ENCODE data around the gene FEM1A.
A peak's percentile ranks its signal among the peaks of the same experiment; 100 is the strongest.
"Not testable (repeated sequence)": the region's sequence is repeated elsewhere in the genome, so short reads cannot be mapped to it uniquely, and the experiment has no call there.

FEM1A gene

DNA sequence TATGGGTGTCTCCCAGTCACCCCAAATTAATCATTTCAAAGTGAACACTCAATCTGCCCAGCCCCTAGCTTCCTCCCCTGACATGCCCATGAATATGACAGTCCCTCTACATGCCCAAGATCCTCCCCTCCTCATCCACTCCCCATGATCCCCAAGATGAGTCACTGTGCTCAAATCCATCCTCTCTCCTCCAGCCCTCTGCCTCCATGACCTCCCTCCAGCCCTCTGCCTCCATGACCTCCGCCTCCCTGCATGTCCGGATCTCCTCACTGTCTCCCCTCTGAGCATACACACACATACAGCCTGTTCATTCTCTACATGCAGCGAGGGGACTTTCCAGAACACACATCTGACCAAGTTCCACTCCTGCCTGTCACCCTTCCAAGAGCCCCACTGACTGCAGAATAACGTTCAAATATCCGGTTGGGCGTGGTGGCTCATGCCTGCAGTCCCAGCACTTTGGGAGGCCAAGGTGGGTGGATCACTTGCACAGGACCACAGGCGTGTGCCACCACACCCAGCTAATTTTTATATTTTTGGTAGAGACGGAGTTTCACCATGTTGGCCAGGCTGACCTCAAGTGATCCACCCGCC lies 18.4 kb upstream of the FEM1A start:
- DNase-seq (ENCODE audit: low spot score): no peak

- no peak for DNase-seq (ENCODE audit: low spot score)
Measured at GRCh38 chr19:4774136-4774535, 17.4 kb upstream of the FEM1A start.

- DNase-seq (ENCODE audit: low spot score): no peak
Measured at GRCh38 chr19:4775627-4776152, 15.8 kb upstream of the FEM1A start.

DNA sequence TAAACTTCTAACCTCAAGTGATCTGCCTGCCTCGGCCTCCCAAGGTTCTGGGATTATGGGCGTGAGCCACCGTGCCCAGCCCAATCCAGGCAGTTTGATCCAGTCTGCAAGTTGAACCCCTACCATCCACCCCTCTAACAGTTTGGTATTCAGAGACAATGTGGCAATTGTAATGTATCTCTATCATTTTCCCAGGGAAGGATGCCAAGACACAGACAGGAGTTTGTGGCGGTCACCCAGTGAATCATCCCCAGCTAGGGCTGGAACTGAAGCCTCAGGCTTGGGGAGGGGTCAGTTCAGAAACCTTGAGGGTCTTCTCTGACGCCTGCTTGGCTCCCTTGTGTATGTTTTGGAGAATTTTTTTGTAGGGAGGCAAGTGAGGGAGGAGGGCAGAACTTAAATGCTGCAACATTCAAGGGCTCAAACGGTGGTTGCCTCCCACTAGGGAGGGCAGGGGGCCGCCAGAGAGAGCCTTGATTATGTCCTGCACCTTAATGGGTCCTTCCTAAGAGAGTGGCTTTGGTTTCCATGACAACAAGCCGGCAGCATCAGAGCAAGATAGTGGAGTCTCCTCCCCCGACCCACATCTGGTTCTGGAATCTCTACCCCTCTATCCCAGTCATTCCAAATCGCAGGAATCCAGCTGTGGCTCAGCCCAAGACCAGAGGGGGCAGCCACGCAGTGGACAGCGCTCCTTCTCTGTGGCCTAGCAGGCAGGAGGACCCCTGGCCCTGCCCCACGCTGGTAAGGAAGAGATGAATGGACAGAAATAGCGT lies 14.9 kb upstream of the FEM1A start:
- DNase-seq (ENCODE audit: low spot score): no peak

DNA sequence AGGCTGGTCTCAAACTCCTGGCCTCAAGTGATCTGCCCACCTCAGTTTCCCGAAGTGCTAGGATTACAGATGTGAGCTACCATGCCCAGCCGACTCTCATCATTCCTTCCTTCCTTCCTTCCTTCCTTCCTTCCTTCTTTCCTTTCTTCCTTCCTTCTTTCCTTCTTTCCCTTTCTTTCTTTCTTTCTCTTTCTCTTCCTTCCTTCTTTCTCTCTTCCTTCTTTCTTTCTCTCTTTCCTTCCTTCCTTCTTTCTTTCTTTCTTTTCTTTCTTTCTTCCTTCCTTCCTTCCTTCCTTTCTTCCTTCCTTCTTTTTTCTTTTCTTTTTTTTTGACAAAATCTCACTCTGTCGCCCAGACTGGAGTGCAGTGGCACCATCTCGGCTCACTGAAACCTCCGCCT lies 13.4 kb upstream of the FEM1A start:
- DNase-seq (ENCODE audit: low spot score): not testable (repeated sequence)

- DNase-seq (ENCODE audit: low spot score): no peak
Measured at GRCh38 chr19:4780860-4781259, 10.7 kb upstream of the FEM1A start.

DNA sequence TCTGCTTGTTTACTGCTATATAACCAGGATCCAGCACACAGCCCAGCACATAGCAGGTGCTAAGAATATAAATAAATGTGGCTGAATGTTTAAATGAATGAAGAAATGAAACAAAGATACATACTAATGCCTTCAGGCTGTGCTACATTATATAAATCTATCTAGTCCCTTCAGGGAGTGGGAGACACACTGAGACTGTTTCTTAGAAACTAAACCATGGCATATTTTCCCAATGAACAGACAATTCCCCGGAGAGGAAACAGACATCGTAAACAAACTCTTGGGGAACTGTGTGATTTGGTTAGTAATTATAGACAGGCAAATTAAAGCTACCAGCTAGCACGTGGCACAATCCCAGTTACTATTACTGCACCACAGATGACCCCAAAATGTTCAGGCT lies 9.7 kb upstream of the FEM1A start:
- no peak for DNase-seq (ENCODE audit: low spot score)

- DNase-seq (ENCODE audit: low spot score): not testable (repeated sequence)
Measured at GRCh38 chr19:4786412-4787016, 5.0 kb upstream of the FEM1A start.

DNA sequence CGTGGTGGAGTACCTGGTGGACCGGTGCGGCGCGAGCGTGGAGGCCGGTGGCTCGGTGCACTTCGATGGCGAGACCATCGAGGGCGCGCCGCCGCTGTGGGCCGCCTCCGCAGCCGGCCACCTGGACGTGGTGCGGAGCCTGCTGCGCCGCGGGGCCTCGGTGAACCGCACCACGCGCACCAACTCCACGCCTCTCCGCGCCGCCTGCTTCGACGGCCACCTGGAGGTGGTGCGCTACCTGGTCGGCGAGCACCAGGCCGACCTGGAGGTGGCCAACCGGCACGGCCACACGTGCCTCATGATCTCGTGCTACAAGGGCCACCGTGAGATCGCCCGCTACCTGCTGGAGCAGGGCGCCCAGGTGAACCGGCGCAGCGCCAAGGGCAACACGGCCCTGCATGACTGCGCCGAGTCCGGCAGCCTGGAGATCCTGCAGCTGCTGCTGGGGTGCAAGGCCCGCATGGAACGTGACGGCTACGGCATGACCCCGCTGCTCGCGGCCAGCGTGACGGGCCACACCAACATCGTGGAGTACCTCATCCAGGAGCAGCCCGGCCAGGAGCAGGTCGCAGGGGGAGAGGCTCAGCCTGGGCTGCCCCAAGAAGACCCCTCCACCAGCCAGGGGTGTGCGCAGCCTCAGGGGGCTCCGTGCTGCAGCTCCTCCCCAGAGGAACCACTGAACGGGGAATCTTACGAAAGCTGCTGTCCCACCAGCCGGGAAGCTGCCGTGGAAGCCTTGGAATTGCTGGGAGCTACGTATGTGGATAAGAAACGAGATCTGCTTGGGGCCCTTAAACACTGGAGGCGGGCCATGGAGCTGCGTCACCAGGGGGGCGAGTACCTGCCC lies 708 bp downstream of the FEM1A start:
- not testable (repeated sequence) for DNase-seq (ENCODE audit: low spot score)

DNA sequence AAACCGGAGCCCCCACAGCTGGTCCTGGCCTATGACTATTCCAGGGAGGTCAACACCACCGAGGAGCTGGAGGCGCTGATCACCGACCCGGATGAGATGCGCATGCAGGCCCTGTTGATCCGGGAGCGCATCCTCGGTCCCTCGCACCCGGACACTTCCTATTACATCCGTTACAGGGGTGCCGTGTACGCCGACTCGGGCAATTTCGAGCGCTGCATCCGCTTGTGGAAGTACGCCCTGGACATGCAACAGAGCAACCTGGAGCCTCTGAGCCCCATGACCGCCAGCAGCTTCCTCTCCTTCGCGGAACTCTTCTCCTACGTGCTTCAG lies 1.3 kb downstream of the FEM1A start:
- DNase-seq (ENCODE audit: low spot score): not testable (repeated sequence)

GRCh38 chr19:4793278-4793677 lies 1.7 kb downstream of the FEM1A start:
- DNase-seq (ENCODE audit: low spot score): not testable (repeated sequence)

- no peak for DNase-seq (ENCODE audit: low spot score)
Measured at GRCh38 chr19:4794971-4795370, 3.4 kb downstream of the FEM1A start.

DNA sequence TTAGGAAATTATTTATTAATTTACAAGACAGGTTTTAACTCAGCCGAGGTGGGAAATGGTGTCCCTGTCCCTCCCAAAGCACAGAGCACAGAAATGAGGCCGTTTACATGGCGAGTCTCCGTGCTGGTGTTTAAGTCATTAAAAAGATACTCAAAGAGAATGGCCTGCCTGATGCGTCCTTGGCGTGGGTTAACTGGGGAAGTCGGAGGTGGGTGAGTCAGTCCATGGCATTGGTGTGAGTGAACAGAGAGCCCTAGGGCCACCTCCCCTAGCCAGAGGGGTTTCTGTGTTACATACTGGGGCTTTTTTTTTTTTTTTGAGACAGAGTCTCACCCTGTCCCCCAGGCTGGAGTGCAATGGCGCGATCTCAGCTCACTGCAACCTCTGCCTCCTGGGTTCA lies 3.9 kb downstream of the FEM1A start:
- DNase-seq (ENCODE audit: low spot score): no peak

- no peak for DNase-seq (ENCODE audit: low spot score)
Measured at GRCh38 chr19:4800591-4801081, 9.1 kb downstream of the FEM1A start.

DNA sequence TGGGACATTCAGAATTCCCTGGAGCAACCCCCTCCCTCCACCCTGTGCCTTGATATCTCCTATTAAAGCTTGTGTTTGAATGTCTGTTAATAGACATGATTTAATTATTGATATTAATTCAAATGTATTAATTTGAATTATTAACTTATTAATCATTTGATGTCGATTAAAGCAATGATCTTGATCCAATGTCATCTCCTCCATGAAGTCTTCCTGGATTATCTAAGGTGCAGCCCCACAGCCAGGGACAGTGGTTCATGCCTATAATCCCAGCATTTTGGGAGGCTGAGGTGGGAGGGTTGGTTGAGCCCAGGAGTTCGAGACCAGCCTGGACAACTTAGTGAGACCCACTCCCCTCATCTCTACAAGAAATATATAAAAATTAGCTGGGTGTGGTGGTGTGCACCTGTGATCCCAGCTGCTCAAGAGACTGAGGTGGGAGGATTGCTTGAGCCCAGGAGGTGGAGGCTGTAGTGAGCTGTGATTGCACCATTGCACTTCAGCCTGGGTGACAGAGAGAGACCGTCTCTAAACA lies 9.6 kb downstream of the FEM1A start:
- DNase-seq (ENCODE audit: low spot score): no peak

DNA sequence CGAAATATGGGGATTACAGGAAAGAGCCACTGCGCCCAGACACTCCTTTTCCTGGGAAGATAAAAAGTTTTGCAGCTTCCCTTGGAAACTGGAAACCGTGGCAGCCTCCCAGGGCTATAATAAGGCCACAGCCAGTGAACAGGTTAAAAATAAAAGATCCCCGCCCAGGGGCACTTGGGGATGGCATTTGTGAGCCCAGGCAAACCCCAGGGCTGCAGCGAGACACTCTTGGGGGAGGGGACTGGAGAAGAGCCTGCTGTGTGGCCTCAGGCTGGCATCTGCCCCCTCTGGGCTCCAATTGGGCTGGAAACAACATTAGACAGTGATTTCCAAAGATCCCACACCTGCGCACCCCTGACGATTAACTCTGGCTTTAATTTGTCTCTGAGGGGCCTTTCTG lies 11.2 kb downstream of the FEM1A start:
- DNase-seq (ENCODE audit: low spot score): no peak

- peak; percentile 48 for DNase-seq (ENCODE audit: low spot score)
Measured at GRCh38 chr19:4803736-4804695, 12.5 kb downstream of the FEM1A start.

DNA sequence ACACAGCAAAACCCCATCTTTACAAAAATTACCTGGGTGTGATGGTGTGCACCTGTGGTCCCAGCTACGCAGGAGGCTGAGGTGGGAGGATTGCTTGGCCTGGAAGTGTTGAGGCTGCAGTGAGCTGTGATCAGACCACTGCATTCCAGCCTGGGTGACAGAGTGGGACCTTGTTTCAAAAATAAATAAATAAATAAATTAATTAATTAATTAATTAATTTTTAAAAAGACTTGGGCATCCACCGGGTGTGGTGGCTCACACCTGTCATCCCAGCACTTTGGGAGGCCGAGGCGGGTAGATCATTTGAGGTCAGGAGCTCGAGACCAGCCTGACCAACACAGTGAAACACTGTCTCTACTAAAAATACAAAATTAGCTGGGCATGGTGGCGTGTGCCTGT lies 13.6 kb downstream of the FEM1A start:
- DNase-seq (ENCODE audit: low spot score): not testable (repeated sequence)

DNA sequence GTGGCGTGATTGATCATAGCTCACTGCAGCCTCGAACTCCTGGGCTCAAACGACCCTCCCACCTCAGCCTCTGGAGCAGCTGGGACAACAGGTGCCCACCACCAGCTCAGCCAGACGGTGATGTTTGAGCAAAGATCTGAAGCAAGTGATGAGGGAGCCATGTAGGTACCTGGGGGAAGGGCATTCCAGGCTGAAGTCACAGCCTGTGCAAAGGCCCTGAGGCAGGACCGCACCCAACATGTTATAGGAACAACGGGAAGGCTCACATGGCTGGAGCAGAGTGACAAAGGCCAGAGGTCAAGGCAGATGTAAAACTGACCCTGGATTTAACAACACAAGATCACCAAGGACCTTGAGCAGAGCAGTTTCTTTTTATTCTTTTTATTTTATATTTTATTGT lies 14.8 kb downstream of the FEM1A start:
- DNase-seq (ENCODE audit: low spot score): no peak

DNA sequence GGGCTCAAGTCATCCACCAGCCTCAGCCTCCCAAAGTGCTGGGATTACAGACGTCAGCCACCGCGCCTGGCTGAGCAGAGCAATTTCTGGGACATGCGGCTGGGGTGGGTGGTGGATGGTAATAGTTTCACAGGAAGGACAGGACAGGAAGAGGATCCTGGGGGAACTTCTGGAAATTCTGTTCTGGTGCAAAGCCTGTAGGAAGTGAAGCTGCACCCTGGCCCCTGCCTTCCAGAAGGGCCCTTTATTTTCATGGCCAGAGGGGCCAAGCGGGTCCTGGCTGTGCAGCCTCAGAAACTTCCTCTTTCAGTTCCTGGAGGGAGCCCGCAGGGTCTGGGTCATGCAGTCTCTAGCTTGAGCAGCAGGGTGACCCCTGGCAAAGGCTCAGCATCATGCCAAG lies 15.7 kb downstream of the FEM1A start:
- DNase-seq (ENCODE audit: low spot score): no peak
